ENCODE data around the gene NPEPL1. TPM values are rescaled to one million over a fixed set of nuclear protein-coding genes. Genes with fewer than 3 reads are reported as not detected.
"Not testable (repeated sequence)": the region's sequence is repeated elsewhere in the genome, so short reads cannot be mapped to it uniquely, and the experiment has no call there.

Gene NPEPL1
- total RNA-seq, 1 donor from 2014 or later: 26.4 TPM

DNA sequence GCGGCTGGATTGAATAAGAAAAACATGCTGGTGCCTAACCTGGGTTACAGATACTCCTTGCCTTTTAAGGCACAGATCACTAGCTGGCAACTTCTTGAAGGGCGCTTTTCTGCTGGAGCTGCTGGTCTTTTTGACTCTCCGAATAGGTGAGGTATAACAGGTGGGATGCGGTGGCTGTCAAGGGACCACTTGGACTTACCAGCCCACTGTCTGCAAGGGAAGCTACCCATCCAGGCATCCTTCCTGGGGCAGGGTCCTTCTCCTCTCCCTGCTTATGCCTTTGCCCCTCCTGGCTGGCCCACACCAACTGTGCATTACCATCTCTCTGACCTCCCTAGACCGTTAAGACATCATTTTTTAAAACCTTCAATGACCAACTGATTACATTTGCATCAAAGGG is 57.4 kb downstream of the NPEPL1 start:
- ATAC-seq (no peak), DNase-seq (no peak)
- intact Hi-C loops (cut with micrococcal nuclease): no loop called here

DNA sequence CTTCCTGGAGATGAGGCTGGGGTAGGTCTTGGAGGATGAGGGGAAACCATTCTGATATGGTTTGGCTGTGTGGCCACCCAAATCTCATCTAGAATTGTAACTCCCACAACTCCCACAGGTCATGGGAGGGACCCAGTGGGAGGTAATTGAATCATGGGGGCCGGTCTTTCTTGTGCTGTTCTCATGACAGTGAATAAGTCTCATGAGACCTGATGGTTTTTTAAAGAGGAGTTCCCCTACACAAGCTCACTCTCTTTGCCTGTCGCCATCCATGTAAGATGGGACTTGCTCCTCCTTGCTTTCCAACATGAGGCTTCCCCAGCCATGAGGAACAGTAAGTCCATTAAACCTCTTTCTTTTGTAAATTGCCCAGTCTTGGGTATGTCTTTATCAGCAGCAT is 58.1 kb downstream of the NPEPL1 start:
- ATAC-seq; intact Hi-C loops (cut with micrococcal nuclease); DNase-seq: not testable (repeated sequence)

DNA sequence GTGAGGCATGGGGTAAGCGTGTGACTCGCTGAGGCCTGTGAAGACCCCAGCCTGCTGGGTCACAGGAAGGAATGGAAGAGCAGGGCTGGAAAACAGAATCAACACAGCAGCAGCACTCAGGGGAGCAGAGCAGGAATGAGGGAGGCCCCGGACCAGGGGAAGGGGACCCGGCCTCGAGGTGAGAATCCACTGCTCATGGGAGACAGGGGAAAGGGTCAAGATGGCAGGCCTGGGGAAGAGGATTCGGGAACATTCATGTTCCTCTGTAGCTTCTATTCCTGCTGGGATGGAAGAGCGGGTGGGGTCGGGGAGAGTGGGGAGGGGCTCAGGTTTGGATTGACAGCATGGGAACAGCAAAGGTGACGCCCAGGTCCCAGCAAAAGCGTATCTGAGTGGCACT is 59.4 kb downstream of the NPEPL1 start:
- DNase-seq: no peak
- ATAC-seq: no peak
- intact Hi-C loops (cut with micrococcal nuclease): no loop called here

DNA sequence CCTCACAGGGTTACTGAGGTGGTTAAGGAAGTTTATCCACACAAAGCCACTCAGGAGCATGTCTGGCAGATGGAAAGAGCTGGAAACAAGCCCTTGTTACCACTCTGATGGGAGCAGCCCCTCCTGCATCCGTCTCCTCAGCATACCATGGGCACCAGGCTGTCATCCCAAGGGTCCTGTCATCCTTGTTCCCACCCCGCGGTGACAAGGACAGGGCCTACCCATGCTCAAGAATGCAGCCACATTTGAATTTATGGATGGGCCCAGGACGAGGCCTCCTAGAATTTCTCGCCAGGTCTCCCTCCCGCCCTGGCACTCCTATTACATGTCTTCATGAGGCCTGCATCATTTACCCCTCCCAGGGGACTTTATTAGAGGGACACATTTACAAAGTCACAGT is 60.0 kb downstream of the NPEPL1 start:
- DNase-seq (no peak), ATAC-seq (no peak)
- intact Hi-C loops (cut with micrococcal nuclease): no loop called here

DNA sequence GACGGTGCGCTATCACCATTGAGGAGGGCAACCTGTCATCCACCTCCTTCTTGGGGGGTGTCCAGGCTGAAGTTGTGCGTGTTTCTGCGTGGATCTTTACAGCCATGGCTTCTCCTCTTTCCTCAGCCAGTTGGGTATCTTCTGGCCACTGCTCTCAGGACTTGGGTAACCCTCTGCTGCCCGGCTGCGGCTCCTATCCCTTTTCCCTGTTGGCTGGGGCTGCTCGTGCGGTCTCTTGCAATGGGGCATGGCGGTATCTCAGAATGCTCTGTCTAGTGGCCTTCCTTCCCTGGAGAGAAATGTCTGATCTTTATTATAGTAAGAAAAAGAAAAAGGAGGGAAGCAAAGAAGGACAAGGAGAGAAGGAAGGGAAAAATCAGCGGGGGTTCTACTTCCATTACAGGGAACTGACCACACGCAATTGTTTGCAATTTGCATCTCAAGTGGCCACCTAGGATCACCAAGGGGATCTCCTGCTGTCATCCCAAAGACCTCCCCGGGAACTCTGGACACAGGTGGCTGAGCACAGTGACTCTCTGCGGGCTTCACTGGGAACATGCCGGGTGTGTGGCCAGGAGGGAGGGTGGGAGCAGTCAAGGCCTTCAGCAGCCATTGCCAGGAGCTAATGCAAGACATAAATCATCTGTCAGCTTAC is 60.8 kb downstream of the NPEPL1 start:
- no peak for ATAC-seq
- intact Hi-C loops (cut with micrococcal nuclease): no loop called here
- DNase-seq: no peak

DNA sequence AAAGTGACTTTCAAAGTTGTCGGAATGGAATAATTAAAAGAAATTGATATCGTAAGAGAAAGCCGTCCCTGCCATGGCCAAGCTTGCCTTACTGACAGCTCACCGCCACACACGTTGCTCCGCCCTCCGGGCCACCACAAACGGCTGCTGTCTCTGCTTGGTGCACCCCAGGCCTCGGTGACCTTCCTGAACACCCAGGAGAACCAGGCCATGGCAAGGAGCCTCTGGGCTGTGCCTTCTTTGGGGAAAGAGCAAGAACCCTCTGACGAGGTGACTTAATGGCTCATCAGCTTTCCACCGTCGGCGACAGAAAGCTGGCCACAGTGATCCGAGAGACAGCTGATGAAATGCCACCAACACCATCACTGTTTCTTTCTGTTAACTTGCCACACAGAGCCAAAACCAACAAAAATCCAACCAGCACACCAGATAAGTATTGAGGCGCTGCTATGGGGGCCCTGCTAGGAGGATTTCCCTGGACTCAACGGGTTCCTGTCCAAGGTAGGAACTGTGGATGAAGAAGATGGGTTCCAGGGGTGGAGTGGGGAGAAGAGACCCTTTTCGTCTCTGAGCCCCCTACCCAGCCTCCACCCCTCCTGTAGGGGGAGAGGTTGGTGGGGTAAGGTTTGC is 61.4 kb downstream of the NPEPL1 start:
- intact Hi-C loops (cut with micrococcal nuclease): no loop called here
- no peak for DNase-seq
- ATAC-seq: no peak

DNA sequence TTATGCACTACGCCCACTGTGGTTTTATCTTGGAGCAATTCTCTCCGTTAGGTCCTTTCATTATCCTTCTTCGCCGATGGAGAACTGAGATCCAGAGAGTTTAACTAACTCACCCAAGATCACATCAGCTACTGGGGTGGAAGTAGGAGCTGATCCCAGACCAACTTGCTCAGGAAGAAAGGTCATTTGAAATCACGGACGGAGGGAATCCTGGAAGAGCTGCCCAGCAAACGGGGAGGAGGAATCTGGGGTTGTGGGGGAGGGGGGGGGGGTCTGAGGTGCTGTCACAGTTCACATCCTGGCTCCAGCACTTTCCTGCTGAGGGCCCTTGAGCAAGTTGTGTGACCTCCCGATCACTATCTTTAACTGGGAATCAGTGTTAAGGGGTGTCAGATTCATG is 62.0 kb downstream of the NPEPL1 start:
- ATAC-seq: no peak
- intact Hi-C loops (cut with micrococcal nuclease): no loop called here
- DNase-seq: no peak

DNA sequence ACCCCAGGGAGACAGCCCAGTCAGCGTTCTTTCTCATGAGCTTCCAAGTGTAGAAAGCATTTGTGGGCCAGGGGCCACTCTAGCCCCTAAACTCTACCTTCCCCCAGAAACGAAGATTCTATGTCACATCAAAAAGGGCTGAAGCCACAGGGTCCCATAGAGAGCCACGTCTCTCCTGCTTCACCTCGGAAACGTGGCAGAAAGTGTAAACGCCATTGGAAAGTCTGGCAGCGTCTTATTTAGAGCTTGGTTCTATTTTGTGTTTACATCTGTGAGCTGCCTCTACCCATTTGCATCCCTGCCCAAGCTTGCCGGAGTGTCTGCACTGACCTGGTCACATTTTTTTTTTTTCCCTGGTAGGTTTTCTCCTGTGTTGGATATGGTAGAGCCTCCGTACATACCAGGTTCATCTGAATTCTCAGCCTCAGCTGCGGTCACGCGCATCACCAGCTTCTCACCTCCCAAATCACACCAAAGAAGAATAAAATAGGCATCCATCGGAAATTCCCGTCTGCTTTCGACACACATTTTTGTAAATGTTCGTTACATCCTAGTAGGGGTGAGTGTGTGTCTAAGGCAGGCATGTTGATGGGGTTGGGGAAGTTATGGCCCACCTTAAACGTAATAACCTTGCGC is 62.6 kb downstream of the NPEPL1 start:
- intact Hi-C loops (cut with micrococcal nuclease): no loop called here
- DNase-seq (no peak), ATAC-seq (no peak)

DNA sequence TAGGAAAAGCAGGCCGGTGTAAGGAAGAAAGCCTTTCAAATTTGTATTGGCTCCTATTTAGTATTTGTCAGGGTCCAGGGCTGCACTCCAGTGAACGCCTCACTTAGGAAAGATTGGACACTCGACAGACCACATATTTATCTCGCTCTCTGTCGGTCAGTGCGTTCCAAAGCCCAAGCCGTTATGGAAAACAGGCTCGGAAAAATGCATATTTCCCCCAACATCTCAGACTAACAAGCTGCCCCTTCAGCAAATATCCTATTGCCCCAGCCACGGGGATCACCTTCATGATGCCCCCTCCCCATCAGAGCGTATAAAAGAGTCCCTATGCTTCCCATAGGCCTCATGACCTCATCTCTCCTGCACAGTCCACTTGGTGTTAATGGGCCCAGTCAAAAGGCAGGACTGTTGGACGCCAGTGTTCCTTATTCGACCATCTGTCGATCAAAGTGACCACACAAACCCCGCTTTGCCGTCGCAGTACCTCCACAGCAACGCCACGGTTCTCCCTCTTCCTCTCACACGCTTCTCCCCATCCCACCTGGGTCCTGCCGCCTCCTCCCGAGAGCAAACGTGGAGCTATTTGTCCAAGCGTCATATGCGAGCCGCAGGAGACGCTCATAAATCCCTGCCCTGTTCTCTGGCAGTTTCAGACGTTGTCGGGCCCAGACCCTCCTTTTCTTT is 63.3 kb downstream of the NPEPL1 start:
- ATAC-seq: no peak
- intact Hi-C loops (cut with micrococcal nuclease): no loop called here
- no peak for DNase-seq

DNA sequence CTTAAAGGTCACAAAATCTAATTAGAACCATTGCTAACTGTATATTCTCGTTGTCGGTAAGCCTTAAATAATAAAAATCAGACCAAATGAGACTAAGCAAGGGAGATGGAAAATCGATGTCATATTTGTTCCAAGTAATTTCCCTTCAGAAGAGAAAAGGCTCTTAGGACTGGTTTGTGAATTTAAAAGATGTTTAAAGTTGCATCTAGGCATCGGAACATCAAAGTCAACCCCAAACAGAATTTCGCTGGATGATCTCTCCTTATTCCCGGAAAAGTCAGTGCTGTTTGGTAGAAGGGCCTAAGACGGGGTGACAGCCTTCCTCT is 63.8 kb downstream of the NPEPL1 start:
- intact Hi-C loops (cut with micrococcal nuclease): no loop called here

DNA sequence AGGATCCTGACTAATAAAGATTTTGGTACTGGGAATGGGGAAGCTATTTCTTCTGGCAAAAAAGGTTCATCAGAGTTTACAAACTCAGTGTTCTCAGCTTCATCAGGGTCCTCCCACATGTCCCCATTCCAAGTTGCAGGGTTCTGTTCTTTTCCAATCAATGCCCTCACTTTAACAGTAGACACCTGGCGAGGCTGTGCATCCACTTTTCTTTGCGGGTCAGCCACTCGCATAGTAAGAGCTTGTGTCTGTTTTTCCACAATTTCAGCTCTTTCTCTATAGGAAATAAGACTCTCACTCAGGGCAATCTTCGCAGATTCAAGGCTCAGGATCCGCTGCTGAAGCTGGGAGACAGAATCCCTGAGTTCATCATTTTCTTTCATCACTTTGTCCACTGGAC is 65.0 kb downstream of the NPEPL1 start:
- intact Hi-C loops (cut with micrococcal nuclease); DNase-seq; ATAC-seq: not testable (repeated sequence)

More for the DNA sequence above, 63.8 kb downstream of the NPEPL1 start:
- no peak for ATAC-seq
- DNase-seq: no peak

DNA sequence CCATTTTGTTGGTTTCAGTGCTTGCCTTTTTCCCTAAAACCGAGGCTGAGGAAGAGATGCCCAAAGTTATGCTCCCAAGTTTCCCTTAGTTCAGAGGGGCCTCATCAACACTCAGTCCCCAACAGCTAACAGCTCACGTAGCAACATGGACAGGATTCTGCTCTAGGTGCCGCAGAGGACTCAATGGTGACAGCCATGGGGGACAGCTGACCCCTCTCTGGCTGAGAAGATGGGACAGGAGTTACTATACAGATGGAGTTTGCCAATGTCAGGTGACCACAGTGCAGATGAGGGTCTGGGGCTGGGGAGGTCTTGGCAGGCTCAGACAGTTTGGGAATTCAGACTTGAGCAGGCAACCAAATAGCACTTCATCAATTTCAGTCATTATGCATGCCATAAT is 67.3 kb downstream of the NPEPL1 start:
- no peak for DNase-seq
- ATAC-seq: no peak
- intact Hi-C loops (cut with micrococcal nuclease): no loop called here

DNA sequence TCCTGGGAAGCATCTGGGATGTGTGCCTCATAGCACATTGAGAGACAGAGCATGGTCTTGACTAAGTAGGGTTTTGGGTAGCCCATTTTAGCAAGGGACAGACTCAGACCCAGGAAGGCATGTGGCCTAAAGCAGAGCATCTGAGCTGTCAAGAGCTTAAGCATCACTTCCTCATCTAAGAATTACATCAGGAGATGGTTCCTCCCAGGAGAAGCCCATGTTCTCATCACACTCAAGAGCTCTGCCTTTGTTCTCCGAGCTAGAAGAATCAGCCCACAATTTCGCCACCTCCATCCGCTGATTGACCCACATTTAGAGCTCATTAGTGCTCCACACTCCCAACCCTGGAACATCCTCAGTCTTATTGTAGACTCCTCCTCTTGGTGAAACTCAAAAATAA is 68.3 kb downstream of the NPEPL1 start:
- intact Hi-C loops (cut with micrococcal nuclease): no loop called here
- DNase-seq (no peak), ATAC-seq (no peak)

DNA sequence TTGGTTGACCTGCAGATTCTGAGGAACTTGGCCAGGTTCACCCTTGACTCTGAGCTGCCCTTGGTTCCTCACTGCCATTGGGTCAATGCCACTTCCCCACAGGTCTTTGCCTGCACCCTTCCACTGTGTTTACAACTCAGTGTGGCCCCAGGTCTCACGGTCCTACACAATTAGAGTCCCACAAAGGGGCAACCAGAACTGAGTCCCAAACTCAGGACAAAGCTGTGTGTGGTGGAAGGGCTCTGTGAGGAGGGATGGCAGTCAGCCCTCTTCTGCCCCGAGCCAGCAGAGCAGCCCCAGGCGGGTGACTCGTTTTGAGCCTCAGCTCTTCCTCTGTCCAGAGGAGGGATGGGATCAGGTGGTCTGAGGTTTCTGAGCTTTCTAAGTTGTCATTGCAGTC is 69.5 kb downstream of the NPEPL1 start:
- intact Hi-C loops (cut with micrococcal nuclease): no loop called here
- ATAC-seq (no peak), DNase-seq (no peak)

DNA sequence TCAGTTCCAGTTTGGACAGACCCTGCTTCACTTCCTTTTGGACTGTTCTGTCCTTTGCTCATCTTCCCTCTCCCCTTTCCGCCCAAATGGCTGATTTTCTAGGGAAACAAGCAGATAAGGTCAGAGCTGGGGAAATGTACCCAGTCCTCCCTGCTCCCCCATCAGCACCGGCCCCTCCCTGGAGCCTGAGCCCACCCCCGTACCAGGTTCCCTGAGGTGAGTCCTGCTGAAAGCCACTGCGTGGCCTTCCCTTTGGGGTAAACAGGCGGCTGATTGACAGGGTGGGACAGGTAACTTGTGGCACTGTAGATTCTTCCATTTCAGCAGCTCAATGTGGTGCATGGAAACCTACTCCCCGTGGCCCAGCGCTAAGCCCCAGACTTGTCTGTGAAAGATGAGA is 70.5 kb downstream of the NPEPL1 start:
- ATAC-seq (no peak), DNase-seq (no peak)
- intact Hi-C loops (cut with micrococcal nuclease): no loop called here

Other genes starting within 250 kb of the NPEPL1 start
- 0.25 TPM for gene APCDD1L, start 177.4 kb upstream of the NPEPL1 start, total RNA-seq
- gene STX16, start 41.5 kb upstream of the NPEPL1 start, total RNA-seq: 24.8 TPM
- 0.35 TPM for gene GNAS-AS1, start 158.1 kb downstream of the NPEPL1 start, total RNA-seq
- 1,575 TPM for gene GNAS, start 159.9 kb downstream of the NPEPL1 start, total RNA-seq

Measured in left ventricle myocardium superior (tissue), 1 donor.